GM13976 (cell line): ENCODE data around the gene FBXO3.

Source experiments
- DNase-seq: peaks from one replicate; pipeline ENCODE4 v3.0.0; 2012; ENCODE audit warnings: low spot score
- CTCF ChIP-seq: IDR thresholded peaks from 2 replicates; pipeline ENCODE4 v1.5.1; 2012; ENCODE audit warnings: borderline replicate concordance, mild to moderate bottlenecking; ENCODE audit not compliant: insufficient read depth; ENCODE audit errors: extremely low read depth, missing control alignments, control extremely low read depth
- in situ Hi-C: fragments of 300-500 bp; cut with MboI; formaldehyde crosslinking; loops from one replicate; pipeline ENCODE4 v1.12.0; 2022; ENCODE audit warnings: low sequenced_read_pairs, mixed read lengths, inconsistent platforms; ENCODE audit not compliant: unreplicated experiment

The FBXO3 gene

GRCh38 chr11:33704240-33705002 lies 69.9 kb downstream of the FBXO3 start:
- TF ChIP-seq CTCF: no peak
- DNase-seq: no peak
- in situ Hi-C loops: no loop called here

- no peak for TF ChIP-seq CTCF
- in situ Hi-C loops: no loop called here
- no peak for DNase-seq
Observed at GRCh38 chr11:33703788-33704187, 70.5 kb downstream of the FBXO3 start.

GRCh38 chr11:33703234-33703633 lies 71.1 kb downstream of the FBXO3 start:
- in situ Hi-C loops: no loop called here
- no peak for TF ChIP-seq CTCF
- no peak for DNase-seq

GRCh38 chr11:33701302-33702230 lies 72.8 kb downstream of the FBXO3 start:
- TF ChIP-seq CTCF: no peak
- in situ Hi-C loops: no loop called here
- DNase-seq: no peak

- in situ Hi-C loops: no loop called here
- TF ChIP-seq CTCF: no peak
- peak; percentile 97 for DNase-seq
Observed at GRCh38 chr11:33700502-33701271, 73.6 kb downstream of the FBXO3 start, which contains the start of gene C11orf91. Gene C11orf91, minus strand, starts transcription at chr11:33700826. Its CDS starts 86 bp downstream, at chr11:33700740.

- DNase-seq: no peak
- no peak for TF ChIP-seq CTCF
- in situ Hi-C loops: no loop called here
Observed at GRCh38 chr11:33700063-33700501, 74.2 kb downstream of the FBXO3 start.
